NCI-H510A treated with DMSO at 0.1 percent for 48 hours (cell line): ENCODE measurements around the gene KCNN2.

Experiments used
- DNase-seq: peaks from one replicate; lab custom pipeline; 2025; lab: John Stamatoyannopoulos, UW

The KCNN2 gene

GRCh38 chr5:114361724-114362196 is at the start of gene KCNN2:
TSS of gene KCNN2 (plus strand) at chr5:114362070. CDS start at chr5:114362140, 70 bp downstream.
- peak; percentile 52 for DNase-seq

GRCh38 chr5:114312658-114313057 is 49.2 kb upstream of the KCNN2 start:
- no peak for DNase-seq

DNA sequence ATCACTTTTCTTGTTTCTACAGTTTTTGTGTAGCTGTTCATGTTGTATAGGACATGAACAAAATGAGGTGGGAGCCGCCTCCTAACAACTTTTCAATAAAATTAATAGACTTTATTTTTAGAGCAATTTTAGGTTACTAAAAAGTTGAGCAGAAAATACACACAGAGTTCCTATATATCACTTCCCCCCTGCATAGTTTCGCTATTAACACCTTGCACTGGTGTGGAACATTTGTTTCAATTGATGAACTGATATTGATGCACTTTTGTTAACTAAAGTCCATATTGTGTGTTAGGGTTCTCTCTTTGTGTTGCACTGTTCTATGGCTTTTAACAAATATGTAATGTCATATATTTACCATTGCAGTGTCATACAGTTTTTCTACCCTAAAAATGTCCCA is 47.8 kb upstream of the KCNN2 start:
- DNase-seq, result no peak

GRCh38 chr5:114316167-114316566 is 45.7 kb upstream of the KCNN2 start:
- no peak for DNase-seq

GRCh38 chr5:114317751-114318150 is 44.1 kb upstream of the KCNN2 start:
- DNase-seq, result no peak

DNA sequence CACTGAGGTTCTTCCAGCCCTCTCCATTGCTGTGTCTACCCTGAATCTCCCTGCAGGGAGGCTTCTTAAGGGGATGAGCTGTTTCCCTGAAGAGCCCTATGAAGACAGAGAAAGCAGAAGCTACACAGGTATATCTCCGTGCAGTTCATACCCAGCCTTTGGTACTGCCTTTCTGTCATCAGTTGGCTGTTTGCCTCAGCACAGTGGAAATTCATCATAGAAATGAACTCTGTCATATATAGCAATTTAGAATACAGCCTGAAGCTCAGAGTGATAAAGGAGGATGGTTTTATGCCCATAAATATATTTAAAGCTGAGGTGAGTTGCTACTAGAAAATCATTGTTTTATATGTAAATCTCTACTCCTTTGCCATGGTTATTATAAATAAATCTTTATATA is 42.6 kb upstream of the KCNN2 start:
- DNase-seq, result no peak

DNA sequence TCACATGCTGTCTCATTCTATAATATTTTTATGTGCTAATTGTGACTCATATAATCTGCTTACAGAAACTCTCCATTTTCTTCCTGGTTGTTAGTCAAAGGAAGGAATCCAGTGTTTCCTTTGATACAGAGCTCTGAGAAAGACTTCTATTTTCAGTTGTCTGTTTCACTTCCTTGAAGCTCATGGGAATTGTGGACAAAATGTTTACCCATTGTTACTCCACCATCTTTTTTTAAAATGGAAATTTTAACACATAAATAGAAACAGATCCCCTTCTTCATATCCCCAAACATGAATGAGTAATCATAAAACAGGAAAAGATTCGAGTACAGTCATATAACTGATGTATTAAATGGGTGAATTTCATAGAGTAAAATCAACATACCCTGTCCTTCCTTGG is 42.0 kb upstream of the KCNN2 start:
- no peak for DNase-seq

GRCh38 chr5:114324282-114324681 is 37.6 kb upstream of the KCNN2 start:
- DNase-seq, result no peak

DNA sequence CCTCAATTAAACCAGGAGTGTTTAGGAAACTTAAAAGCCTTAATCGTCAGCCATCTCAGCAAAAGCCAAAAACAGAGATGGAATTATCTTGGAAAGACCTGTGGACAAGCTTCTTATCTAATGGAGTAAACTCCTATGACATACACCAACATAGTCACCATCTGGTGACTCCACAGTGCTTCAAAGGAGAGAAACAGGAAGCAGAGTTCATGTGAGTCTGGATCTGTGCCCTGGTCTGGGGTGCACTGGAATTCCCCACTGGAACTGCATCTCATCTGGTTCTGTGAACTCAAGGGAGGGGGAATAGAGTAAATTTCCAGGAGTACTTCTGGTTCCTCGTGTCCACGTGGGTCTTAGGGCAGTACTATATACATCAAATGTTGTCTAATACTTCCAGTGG is 36.3 kb upstream of the KCNN2 start:
- no peak for DNase-seq

- no peak for DNase-seq
Observed at GRCh38 chr5:114327474-114327873, 34.4 kb upstream of the KCNN2 start.

DNA sequence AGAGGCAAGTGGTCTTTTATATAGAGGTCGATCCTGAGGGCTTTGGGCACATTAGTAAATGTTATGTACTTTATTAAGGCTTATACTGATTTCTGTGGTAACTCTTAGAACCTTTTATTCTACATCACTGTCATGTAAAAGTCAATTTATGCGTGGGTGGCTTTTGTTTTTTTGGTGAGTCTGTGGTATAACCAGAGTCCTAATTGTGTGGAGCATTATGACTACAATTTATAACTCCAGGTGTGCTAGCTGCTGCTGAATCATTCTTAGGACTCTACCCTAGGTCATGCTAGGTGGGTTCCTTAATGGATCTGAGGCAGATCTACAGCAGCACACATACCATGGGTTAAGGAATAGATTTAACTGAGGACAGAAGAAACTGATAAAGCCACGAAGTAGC is 33.9 kb upstream of the KCNN2 start:
- no peak for DNase-seq

DNA sequence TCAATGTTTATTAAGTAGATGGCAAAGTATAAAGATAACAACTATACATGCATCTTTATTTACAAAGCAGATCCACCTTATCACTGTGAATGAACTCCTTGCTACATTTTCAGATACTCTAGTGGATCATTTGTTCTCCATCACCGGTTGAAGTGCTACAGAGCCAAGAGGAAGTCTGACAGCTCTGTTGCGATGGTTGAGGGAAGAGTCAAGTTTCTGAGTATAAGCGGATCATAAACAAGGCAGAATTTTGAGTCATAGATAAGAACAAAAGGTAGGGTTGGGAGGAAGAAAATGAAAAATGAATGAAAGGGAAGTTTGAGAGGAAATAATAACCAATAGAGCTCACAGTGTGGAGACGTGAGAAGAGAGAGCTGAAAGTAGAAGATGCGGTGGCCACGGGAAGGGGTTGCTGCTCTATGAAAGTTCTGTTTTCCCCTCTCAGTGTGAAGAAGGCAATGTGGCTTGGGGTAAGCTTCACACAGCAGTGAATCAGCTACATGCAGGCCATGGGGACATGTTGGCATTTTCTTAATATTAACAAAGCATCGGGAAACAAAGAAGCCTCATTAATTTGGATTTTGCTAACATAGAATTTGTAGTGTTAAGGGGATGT is 30.8 kb upstream of the KCNN2 start:
- no peak for DNase-seq

- no peak for DNase-seq
Observed at GRCh38 chr5:114332493-114332892, 29.4 kb upstream of the KCNN2 start.

DNA sequence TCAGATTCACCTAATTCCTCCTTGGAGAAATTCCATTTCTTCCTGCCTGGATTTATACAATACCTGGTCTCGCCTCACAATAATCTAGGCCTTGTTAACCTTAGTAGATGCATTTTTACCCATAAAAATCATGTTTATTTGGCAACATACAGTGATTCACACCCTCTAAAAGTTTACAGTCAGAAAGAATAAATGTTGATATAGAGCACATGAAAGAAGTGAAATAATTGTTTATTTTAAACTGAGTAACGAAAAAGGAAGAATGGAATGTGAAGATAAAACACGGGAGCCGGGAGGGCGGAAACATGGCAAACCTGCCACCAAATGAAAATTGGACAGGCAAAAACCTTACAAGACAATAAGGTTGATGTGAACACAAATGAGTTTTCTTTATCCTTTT is 28.9 kb upstream of the KCNN2 start:
- no peak for DNase-seq

GRCh38 chr5:114335391-114335790 is 26.5 kb upstream of the KCNN2 start:
- DNase-seq, result no peak

DNA sequence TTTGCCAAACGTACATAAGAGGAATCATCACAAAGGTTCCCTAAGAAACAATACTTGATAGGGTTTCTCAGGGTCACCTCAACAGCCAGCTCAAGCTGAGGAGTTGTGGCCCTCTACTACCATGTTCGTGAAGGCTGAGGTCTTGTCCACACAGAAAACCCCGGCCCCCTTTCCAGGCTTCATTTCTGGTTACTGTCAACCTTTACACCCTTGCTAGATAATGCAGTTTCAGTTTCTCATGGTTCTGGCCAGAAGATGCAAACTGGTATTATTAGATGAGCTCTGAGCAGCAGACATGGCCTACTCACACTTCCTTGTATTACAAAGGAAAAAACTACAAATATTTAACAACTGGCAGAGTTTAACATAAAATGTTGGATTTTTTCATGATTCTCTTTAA is 22.8 kb upstream of the KCNN2 start:
- no peak for DNase-seq

GRCh38 chr5:114346181-114346580 is 15.7 kb upstream of the KCNN2 start:
- DNase-seq, result no peak

DNA sequence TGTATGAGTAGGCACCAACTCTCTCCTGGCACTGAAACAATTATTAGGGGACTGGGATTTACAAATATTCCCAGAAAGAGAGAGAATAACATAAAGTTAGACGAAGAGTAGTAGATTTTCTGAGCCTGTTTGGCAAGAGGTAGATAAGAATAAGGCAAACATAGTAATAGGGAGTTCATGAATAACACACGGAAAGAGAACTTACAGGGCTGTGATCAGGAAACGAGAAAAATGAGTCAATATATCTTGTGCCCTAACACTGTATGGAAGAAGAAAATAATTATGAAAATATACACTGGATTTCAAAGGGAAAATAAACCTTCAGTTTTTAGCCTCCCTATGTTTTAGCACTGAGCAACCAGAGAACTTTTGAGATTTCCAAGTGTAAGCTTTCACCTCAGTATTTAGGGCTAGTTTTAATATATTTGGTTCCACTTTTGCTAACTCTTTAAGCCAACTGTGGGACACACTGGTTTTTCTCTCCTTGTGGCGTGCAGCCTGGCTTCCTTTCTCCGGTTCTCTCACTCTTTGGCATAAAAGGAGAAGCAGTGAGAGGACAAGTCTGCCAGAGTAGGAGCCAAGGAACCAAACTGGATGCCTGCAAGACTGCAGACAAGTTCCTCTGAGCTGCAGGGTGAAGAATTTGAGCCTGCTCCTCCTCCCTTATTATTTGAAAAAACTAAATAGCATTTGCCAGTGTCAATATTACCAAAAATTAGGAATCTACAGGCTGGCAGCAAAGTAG is 6.6 kb upstream of the KCNN2 start:
- DNase-seq, result no peak

GRCh38 chr5:114358329-114358728 is 3.5 kb upstream of the KCNN2 start:
- DNase-seq, result no peak

GRCh38 chr5:114360357-114360756 is 1.5 kb upstream of the KCNN2 start:
- DNase-seq, result no peak

DNA sequence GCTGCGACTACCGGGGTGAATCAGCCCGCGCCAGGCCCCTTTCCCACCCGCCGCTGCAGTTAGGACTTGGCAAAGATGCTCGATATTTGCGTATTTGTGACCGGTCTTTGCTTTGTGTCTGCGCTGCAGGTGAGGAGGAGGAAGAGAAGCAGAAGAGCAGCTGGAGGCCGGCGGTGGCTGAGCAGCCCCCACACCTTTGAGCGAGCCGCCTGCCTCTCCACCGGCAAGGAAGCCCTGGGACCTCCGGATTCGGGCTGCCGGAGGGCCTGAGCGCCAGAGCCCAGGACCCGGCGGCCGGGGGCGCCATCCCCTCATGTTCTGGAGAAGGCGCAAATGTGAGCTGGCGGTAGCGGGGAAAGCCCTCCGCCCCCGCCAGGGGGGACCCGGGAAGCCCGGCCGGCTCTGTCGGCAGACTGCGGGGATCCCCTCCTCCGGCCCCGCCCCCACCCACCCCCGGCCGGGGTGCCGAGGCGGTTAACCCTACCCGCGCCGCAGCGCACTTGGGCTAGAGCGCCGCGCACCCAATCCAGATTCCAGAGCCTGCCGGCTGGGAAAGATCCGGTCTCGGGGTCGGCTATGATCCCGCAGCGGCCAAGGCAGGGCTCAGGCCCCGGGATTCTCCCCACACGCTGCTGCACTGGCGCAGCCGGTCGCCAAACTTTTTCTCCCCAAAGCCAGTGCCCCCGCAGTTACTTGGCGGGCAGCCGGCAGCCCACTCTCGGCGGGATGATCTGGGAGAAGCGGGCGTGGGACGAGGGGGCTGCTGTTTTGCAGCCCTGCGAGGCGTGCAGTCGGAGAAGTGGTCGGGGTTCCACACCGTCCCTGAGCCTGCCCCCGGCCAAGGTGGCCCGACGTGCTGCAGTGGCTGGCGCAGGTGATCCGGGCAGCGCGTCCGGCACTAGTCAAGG is 800 bp upstream of the KCNN2 start:
- no peak for DNase-seq

GRCh38 chr5:114362197-114362976 is 517 bp downstream of the KCNN2 start:
- no peak for DNase-seq
